Stomach (tissue), 9 donors: ENCODE measurements around the gene PTOV1. TPM values are rescaled to one million over a fixed set of nuclear protein-coding genes. Genes with fewer than 3 reads are reported as not detected.

Experiments
- DNase-seq, 2 donors: peaks; one replicate each; pipeline versions ENCODE4 v3.0.0 to v3.0.0-alpha.2; 2013 to 2019
- H3K27ac ChIP-seq, 5 donors: fragments of 200-600 bp in 4 of 5; sonication (generic) in 4 of 5; one replicate each; pipeline ENCODE4 v1.5.1; 2013 to 2019; ENCODE audit warnings: mild to moderate bottlenecking in 1 of 5, moderate library complexity in 1 of 5
- H3K27me3 ChIP-seq, 3 donors: fragments of 200-600 bp; sonication (generic); one replicate each; pipeline ENCODE4 v1.5.1; 2017 to 2019; ENCODE audit warnings: mixed run types in 1 of 3
- H3K36me3 ChIP-seq, 4 donors: fragments of 200-600 bp; sonication (generic); 1 replicate in 3 of 4; 2 replicates in 1 of 4; pipeline ENCODE4 v1.5.1; 2016 to 2019
- H3K4me1 ChIP-seq, 4 donors: fragments of 200-600 bp; sonication (generic); one replicate each; pipeline ENCODE4 v1.5.1; 2016 to 2019
- H3K4me3 ChIP-seq, 4 donors: fragments of 200-600 bp; sonication (generic) in 3 of 4; one replicate each; pipeline ENCODE4 v1.5.1; 2016 to 2019; ENCODE audit warnings: mild to moderate bottlenecking in 1 of 4
- H3K9me3 ChIP-seq, 4 donors: fragments of 200-600 bp; sonication (generic); one replicate each; pipeline ENCODE4 v1.5.1; 2016 to 2019
- CTCF ChIP-seq, 7 experiments: fragments of 450-650 bp in 4 of 7; fragments of 200-600 bp in 3 of 7; sonication (generic) in 3 of 7; IDR thresholded peaks; one replicate each; pipeline ENCODE4 v1.5.1; 2016 to 2019; ENCODE audit warnings: antibody characterized with exemption in 7 of 7, control low read depth in 2 of 7, mild to moderate bottlenecking in 1 of 7
- EP300 ChIP-seq: sonication (generic); formaldehyde crosslinking; IDR thresholded peaks from one replicate; pipeline ENCODE4 v1.6.1; 2017; ENCODE audit warnings: antibody characterized with exemption
- POLR2A ChIP-seq, 4 donors: fragments of 450-650 bp; IDR thresholded peaks; one replicate each; pipeline ENCODE4 v1.6.1; 2016; ENCODE audit warnings: antibody characterized with exemption in 4 of 4, control low read depth in 2 of 4, mild to moderate bottlenecking in 1 of 4, moderate library complexity in 1 of 4
- POLR2AphosphoS5 ChIP-seq, 3 donors: sonication (generic); formaldehyde crosslinking; IDR thresholded peaks; one replicate each; pipeline ENCODE4 v1.6.1; 2016; ENCODE audit warnings: antibody characterized with exemption in 3 of 3
- WGBS, 5 donors: extraction: QIAGEN DNeasy Blood & Tissue Kit in 3 of 5; methylation state at CpG; one replicate each; pipeline versions ENCODE4 v1.1.5 to v1.1.7; 2013 to 2018; 5-methylcytosine and 5-hydroxymethylcytosine counted together
- intact Hi-C: fragments of 100-400 bp; cut with DNase I; formaldehyde crosslinking; loops from one replicate; pipeline ENCODE4 v1.15.1; 2023; ENCODE audit warnings: low total_unique reads
- polyA plus RNA-seq, 3 donors: library from polyadenylated mRNA; stranded (reverse); fragments of 200-250 nt; gene quantifications; one replicate each; pipeline ENCODE4 v1.2.3, GENCODE V29; 2013
- total RNA-seq, 5 donors: library from RNA; depleted of rRNA; stranded (reverse); fragments of >200 nt; gene quantifications; one replicate each; pipeline versions ENCODE4 v1.1.0 to v1.2.3, GENCODE V29; 2014 to 2016
- donor health status: healthy with polysubstance abuse.
- donor health status: Bipolar disorder and iron deficiency.
- donor health status: healthy.

The PTOV1 gene
- total and polyA plus RNA-seq, 8 donors = 45.0 to 186 (median 118) TPM

- Histone ChIP-seq H3K4me1 (peaks cover 23 to 53% (median 37%) of the 10 kb centered on the region in 4 donors), H3K4me3 (peak overlapping the region; percentile 73 to 100 (median 92)), H3K36me3 (peaks cover 18 to 53% (median 46%) of the 10 kb centered on the region in 4 donors), H3K27ac (peak overlapping the region; percentile 96 to 100 (median 98)), H3K9me3 (no peaks in the 10 kb centered on the region), H3K27me3 (no peaks in the 10 kb centered on the region)
- TF ChIP-seq CTCF (IDR thresholded peaks at IDR 0.05) (no peak), POLR2A (IDR thresholded peaks at IDR 0.05) (no peak), POLR2AphosphoS5 (IDR thresholded peaks at IDR 0.05) (peak in 2 of 3 donors; percentile 74 to 95), EP300 (no peak)
- 0 to 1% (median 0%) methylated on average over 28 to 46 of the region's 46 CpGs for WGBS, 5 donors
- intact Hi-C loops = no loop called here
- peak; percentile 99 to 100 for DNase-seq
Observed at GRCh38 chr19:49876422-49877019, 25.6 kb downstream of the PTOV1 start.

GRCh38 chr19:49877020-49877878 is 26.3 kb downstream of the PTOV1 start, which contains the start of the genes AKT1S1 and TBC1D17:
TSS of gene AKT1S1 (minus strand) at chr19:49877355. CDS start at chr19:49873295, 4,060 bp downstream.
TSS of gene TBC1D17 (plus strand) at chr19:49877702. CDS start at chr19:49877724, 22 bp downstream.
- 0 to 1% (median 0%) methylated on average over 41 to 61 of the region's 61 CpGs for WGBS, 5 donors
- peak; percentile 99 to 100 for DNase-seq
- Histone ChIP-seq H3K36me3 (peaks cover 24 to 55% (median 50%) of the 10 kb centered on the region in 4 donors), H3K4me1 (peaks cover 23 to 48% (median 37%) of the 10 kb centered on the region in 4 donors), H3K9me3 (no peaks in the 10 kb centered on the region), H3K27ac (peak within 1 kb of the TSS; percentile 98 to 100 (median 98)), H3K27me3 (no peaks in the 10 kb centered on the region), H3K4me3 (peak within 1 kb of the TSS; percentile 73 to 100 (median 92))
- intact Hi-C loops = no loop called here
- no peak for TF ChIP-seq EP300
- TF ChIP-seq POLR2A (IDR thresholded peaks at IDR 0.05) = peak in 2 of 4 donors; percentile 59 to 77
- TF ChIP-seq CTCF (IDR thresholded peaks at IDR 0.05) = no peak
- TF ChIP-seq POLR2AphosphoS5 (IDR thresholded peaks at IDR 0.05) = peak; percentile 74 to 88 (median 78)

DNA sequence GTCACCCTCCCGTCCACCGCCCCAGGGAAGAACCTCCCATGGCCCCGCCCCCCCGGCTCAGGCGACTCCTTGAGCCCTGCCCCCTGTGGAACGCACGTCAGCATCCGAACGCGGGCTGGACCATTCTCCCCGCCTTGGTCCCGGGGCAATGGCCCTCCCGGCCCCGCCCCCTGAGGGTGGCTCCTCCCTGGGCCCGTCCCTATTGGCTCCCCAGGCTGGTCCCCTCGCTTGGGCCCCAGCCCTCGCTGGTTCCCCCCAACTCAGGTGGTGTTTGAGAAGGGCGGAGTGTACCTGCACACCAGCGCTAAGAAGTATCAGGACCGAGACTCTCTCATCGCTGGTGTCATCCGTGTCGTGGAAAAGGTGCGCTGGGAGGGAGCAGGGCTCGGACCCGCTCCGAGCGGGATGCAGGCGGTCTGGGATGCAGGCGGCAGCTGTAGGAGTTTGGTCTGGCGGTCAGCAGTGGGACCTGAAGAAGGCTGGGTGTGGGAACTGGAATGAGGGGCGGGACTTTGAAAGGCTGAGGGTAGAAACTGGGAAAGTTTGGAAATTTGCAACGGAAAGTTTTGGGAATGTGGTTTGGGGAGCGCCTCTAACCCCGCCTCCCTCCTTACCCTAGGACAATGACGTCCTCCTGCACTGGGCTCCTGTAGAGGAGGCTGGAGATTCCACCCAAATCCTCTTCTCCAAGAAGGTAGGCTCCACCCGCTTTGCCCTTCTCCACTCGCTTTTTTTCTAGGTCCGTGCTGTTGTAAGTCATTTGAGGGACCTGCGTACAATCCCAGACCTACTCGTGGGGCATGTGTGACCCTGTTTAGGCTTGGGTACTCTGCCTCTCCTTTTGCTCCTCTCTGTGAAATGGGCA is 27.2 kb downstream of the PTOV1 start:
- WGBS, 5 donors = 7 to 10% (median 8%) methylated on average over 29 to 41 of the region's 41 CpGs
- H3K4me3 ChIP-seq = peak overlapping the region; percentile 73 to 100 (median 92)
- intact Hi-C loops = no loop called here
- no peaks in the 10 kb centered on the region for H3K9me3 ChIP-seq
- H3K4me1 ChIP-seq = peaks cover 23 to 39% (median 35%) of the 10 kb centered on the region in 4 donors
- H3K27me3 ChIP-seq = no peaks in the 10 kb centered on the region
- H3K27ac ChIP-seq = peak overlapping the region; percentile 98 to 100 (median 98)
- DNase-seq = peak; percentile 99
- no peak for TF ChIP-seq EP300
- TF ChIP-seq POLR2A (IDR thresholded peaks at IDR 0.05) = no peak
- TF ChIP-seq POLR2AphosphoS5 (IDR thresholded peaks at IDR 0.05) = peak in 1 of 3 donors; percentile 51
- TF ChIP-seq CTCF (IDR thresholded peaks at IDR 0.05) = no peak
- peaks cover 33 to 56% (median 50%) of the 10 kb centered on the region in 4 donors for H3K36me3 ChIP-seq
